Tibial nerve (tissue), 3 donors: ENCODE data around the gene GABBR2.

Source experiments
- POLR2A ChIP-seq, 2 donors: fragments of 450-650 bp; IDR thresholded peaks; one replicate each; pipeline ENCODE4 v1.6.1; 2017; ENCODE audit warnings: antibody characterized with exemption in 2 of 2, mild to moderate bottlenecking in 2 of 2, moderate library complexity in 2 of 2
- TF ChIP-seq, protein P1 (sequence below), 5 experiments: fragments of 200-600 bp in 3 of 5; fragments of 450-650 bp in 2 of 5; sonication (generic) in 3 of 5; IDR thresholded peaks; one replicate each; pipeline ENCODE4 v1.5.1; 2016 to 2019; ENCODE audit warnings: antibody characterized with exemption in 5 of 5, mild to moderate bottlenecking in 3 of 5, moderate library complexity in 2 of 5

DNA sequence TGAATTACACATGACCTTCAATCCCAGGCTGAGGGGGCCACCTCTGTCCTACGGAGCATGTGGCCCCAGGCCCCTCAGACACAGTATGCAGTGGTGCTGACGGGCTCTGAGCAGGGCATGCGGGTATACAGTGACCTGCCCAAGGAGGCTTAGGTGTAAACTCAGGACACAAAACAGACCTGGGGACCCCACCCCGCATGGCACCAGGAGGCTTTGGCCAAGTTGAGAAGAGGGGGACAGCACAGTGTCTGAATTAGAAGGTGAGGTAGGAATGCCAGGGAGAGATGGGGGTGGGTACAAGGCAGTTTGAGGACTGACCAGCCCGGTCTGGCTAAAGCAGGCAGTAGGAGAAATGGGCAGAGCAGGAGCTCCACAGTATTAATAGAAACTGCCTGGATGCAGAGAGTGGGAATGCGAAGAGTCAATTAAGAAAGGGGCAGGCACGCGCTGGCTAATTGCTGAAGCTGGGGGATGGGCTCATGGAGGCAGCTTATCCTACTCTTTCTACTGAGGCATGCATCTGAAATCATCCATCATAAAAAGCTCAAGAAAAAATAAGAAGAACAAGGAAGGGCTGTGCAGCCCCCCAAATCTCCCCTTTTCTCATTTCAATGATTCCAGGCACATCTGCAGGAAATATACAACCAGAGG lies 109.0 kb downstream of the GABBR2 start:
- TF ChIP-seq, protein P1, sequence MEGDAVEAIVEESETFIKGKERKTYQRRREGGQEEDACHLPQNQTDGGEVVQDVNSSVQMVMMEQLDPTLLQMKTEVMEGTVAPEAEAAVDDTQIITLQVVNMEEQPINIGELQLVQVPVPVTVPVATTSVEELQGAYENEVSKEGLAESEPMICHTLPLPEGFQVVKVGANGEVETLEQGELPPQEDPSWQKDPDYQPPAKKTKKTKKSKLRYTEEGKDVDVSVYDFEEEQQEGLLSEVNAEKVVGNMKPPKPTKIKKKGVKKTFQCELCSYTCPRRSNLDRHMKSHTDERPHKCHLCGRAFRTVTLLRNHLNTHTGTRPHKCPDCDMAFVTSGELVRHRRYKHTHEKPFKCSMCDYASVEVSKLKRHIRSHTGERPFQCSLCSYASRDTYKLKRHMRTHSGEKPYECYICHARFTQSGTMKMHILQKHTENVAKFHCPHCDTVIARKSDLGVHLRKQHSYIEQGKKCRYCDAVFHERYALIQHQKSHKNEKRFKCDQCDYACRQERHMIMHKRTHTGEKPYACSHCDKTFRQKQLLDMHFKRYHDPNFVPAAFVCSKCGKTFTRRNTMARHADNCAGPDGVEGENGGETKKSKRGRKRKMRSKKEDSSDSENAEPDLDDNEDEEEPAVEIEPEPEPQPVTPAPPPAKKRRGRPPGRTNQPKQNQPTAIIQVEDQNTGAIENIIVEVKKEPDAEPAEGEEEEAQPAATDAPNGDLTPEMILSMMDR (IDR thresholded peaks at IDR 0.05): no peak
- no peak for TF ChIP-seq POLR2A (IDR thresholded peaks at IDR 0.05)
